OCI-LY1 (cell line): Measurements from ENCODE around the gene ROCK2.

Experiments
- EZH2 ChIP-seq: fragments of 200-600 bp; sonication (generic), shearing (Covaris generic); IDR thresholded peaks from 2 replicates; pipeline ENCODE4 v1.8.0; 2017; ENCODE audit warnings: borderline replicate concordance, mixed run types, mild to moderate bottlenecking, antibody characterized with exemption, low read length, moderate library complexity, mixed read lengths
- TF ChIP-seq, protein P1 (sequence below): fragments of 200-600 bp; sonication (generic), shearing (Covaris generic); IDR thresholded peaks from 2 replicates; pipeline ENCODE4 v1.5.1; 2017; ENCODE audit warnings: mild to moderate bottlenecking, antibody characterized with exemption, low read length, moderate library complexity, mixed read lengths

DNA sequence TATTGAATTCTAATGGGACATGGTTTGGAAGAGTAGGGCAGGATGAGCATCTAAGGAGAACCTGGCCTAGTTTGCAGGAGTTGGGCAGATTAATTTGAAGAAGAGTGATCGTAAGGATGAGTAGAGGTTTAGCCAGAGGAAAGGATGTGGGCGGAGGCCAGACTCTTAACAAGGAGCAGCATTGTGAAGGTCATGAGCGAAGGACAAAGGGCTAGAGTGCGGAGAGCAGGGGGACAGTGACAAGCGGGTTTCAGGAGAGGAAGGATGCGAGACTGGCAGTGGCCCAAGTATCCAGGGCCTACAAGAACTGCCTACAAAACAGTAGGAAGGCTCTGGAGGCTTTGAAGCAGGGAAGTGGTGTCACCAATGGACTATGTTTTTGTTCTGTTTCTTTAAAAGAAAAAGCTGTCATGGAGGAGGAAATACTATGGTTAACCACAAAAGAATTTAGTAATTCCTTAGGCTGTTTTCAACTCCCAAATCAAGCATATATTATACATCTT lies 169.1 kb downstream of the ROCK2 start:
- TF ChIP-seq, protein P1, sequence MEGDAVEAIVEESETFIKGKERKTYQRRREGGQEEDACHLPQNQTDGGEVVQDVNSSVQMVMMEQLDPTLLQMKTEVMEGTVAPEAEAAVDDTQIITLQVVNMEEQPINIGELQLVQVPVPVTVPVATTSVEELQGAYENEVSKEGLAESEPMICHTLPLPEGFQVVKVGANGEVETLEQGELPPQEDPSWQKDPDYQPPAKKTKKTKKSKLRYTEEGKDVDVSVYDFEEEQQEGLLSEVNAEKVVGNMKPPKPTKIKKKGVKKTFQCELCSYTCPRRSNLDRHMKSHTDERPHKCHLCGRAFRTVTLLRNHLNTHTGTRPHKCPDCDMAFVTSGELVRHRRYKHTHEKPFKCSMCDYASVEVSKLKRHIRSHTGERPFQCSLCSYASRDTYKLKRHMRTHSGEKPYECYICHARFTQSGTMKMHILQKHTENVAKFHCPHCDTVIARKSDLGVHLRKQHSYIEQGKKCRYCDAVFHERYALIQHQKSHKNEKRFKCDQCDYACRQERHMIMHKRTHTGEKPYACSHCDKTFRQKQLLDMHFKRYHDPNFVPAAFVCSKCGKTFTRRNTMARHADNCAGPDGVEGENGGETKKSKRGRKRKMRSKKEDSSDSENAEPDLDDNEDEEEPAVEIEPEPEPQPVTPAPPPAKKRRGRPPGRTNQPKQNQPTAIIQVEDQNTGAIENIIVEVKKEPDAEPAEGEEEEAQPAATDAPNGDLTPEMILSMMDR, result no peak
- TF ChIP-seq EZH2, result no peak
